Measurements from ENCODE around the gene ARHGEF4. TPM values are rescaled to one million over a fixed set of nuclear protein-coding genes. Genes with fewer than 3 reads are reported as not detected.

Gene ARHGEF4
- total RNA-seq, 1 experiment from 2014 or later, result 26.6 TPM

- ChIA-PET POLR2A (no interaction called here), RAD21 (ENCODE audit: low non-redundant PET in 1 of 2, low total read pairs in 2 of 2, uncharacterized antibody in 2 of 2, unreplicated experiment in 2 of 2) (no interaction called here), CTCF (no interaction called here)
- intact Hi-C loops (cut with micrococcal nuclease), result no loop called here
- no peak overlapping the region for H3K4me2 ChIP-seq (ENCODE audit: low read length)
- no peaks in the 10 kb centered on the region for H3K27me3 ChIP-seq (ENCODE audit: insufficient read depth, low read length)
- H3K4me1 ChIP-seq (ENCODE audit: control insufficient read depth in 1 of 2, insufficient read depth in 2 of 2, low read length in 2 of 2), result peaks cover 0 to 4% of the 10 kb centered on the region in 2 experiments; a peak in 1 of 4 replicates
- no peak overlapping the region for H2AFZ ChIP-seq (ENCODE audit: low read depth, low read length, poor library complexity, severe bottlenecking)
- peaks cover 4% of the 10 kb centered on the region; the same call in 1 of the 2 replicates for H3K79me2 ChIP-seq (ENCODE audit: insufficient read depth, low read length)
- H3K9me3 ChIP-seq (ENCODE audit: control insufficient read depth in 1 of 2, insufficient read depth in 1 of 2, low read depth in 1 of 2, low read length in 2 of 2), result no peaks in the 10 kb centered on the region
- H3K9ac ChIP-seq (ENCODE audit: low read length), result no peak overlapping the region
- H3K27ac ChIP-seq (ENCODE audit: low read depth, low read length), result no peak overlapping the region
- no peak overlapping the region for H3K4me3 ChIP-seq (replicated peaks in 1 of 2; ENCODE audit: low read depth in 1 of 2, low read length in 2 of 2)
- DNase-seq (ENCODE audit: low read depth, low spot score), result no peak
- no peak for ATAC-seq
- TF ChIP-seq ATF3 (IDR thresholded peaks at IDR 0.05), result no peak
- TF ChIP-seq EZH2 (IDR thresholded peaks at IDR 0.05), result no peak
- TF ChIP-seq CEBPB (IDR thresholded peaks at IDR 0.05; ENCODE audit: low read depth), result no peak
- TF ChIP-seq FOSL1 (IDR thresholded peaks at IDR 0.05; ENCODE audit: low read depth), result no peak
- no peak for TF ChIP-seq TCF7L2 (IDR thresholded peaks at IDR 0.05; ENCODE audit: borderline replicate concordance, extremely low read depth, insufficient read depth, insufficient read length)
- TF ChIP-seq SIN3A (IDR thresholded peaks at IDR 0.05; ENCODE audit: low read depth), result no peak
- H4K20me1 ChIP-seq (ENCODE audit: insufficient read depth), result no peaks in the 10 kb centered on the region
- no TSS peak for BruUV-seq (replicated peaks)
- H3K9me2 ChIP-seq (ENCODE audit: insufficient read depth), result no peaks in the 10 kb centered on the region
- no peaks in the 10 kb centered on the region for H3K36me3 ChIP-seq (ENCODE audit: control insufficient read depth in 1 of 2, insufficient read depth in 2 of 2, low read length in 2 of 2)
These were observed 50.9 kb downstream of the ARHGEF4 start for GRCh38 chr2:130887643-130888042.

- RAD21 ChIA-PET (ENCODE audit: low non-redundant PET in 1 of 2, low total read pairs in 2 of 2, uncharacterized antibody in 2 of 2, unreplicated experiment in 2 of 2), result no interaction called here
- Histone ChIP-seq H3K36me3 (ENCODE audit: control insufficient read depth in 1 of 2, insufficient read depth in 2 of 2, low read length in 2 of 2) (no peaks in the 10 kb centered on the region), H4K20me1 (ENCODE audit: insufficient read depth) (no peaks in the 10 kb centered on the region), H3K9ac (ENCODE audit: low read length) (no peak overlapping the region), H3K4me3 (replicated peaks in 1 of 2; ENCODE audit: low read depth in 1 of 2, low read length in 2 of 2) (no peak overlapping the region), H3K4me2 (ENCODE audit: low read length) (no peak overlapping the region), H3K27me3 (ENCODE audit: insufficient read depth, low read length) (no peaks in the 10 kb centered on the region), H2AFZ (ENCODE audit: low read depth, low read length, poor library complexity, severe bottlenecking) (no peak overlapping the region), H3K27ac (ENCODE audit: low read depth, low read length) (no peak overlapping the region), H3K9me2 (ENCODE audit: insufficient read depth) (no peaks in the 10 kb centered on the region), H3K9me3 (ENCODE audit: control insufficient read depth in 1 of 2, insufficient read depth in 1 of 2, low read depth in 1 of 2, low read length in 2 of 2) (no peaks in the 10 kb centered on the region), H3K79me2 (ENCODE audit: insufficient read depth, low read length) (peaks cover 4% of the 10 kb centered on the region; the same call in 1 of the 2 replicates), H3K4me1 (ENCODE audit: control insufficient read depth in 1 of 2, insufficient read depth in 2 of 2, low read length in 2 of 2) (peaks cover 0 to 8% of the 10 kb centered on the region in 2 experiments; a peak in 1 of 4 replicates)
- TF ChIP-seq POLR2A (IDR thresholded peaks at IDR 0.05; ENCODE audit: borderline replicate concordance, extremely low read depth, insufficient read depth, insufficient read length), result no peak
- TF ChIP-seq YY1 (IDR thresholded peaks at IDR 0.05; ENCODE audit: extremely low read depth, insufficient replicate concordance, low read depth, low read length), result no peak
- no peak for TF ChIP-seq ELF1 (IDR thresholded peaks at IDR 0.05; ENCODE audit: borderline replicate concordance, low read depth)
- DNase-seq (ENCODE audit: low read depth, low spot score) (no peak), ATAC-seq (no peak)
- intact Hi-C loops (cut with micrococcal nuclease), result no loop called here
- CTCF ChIA-PET, result interaction anchor here (1.2 to 1.6 kb wide), 2 partner anchors 18 to 94 kb away, joined by 3 to 4 read pairs; no protein-coding TSS in a partner anchor
- BruUV-seq (replicated peaks), result no TSS peak
- POLR2A ChIA-PET, result no interaction called here
These were observed 54.4 kb downstream of the ARHGEF4 start for GRCh38 chr2:130890941-130891669.

Measured in HCT116 (cell line).